H1 (cell line): ENCODE results near the gene CXCL16. TPM values are rescaled to one million over a fixed set of nuclear protein-coding genes. Genes with fewer than 3 reads are reported as not detected.

Source experiments
- BRCA1 ChIP-seq: IDR thresholded peaks from 2 replicates; pipeline ENCODE4 v1.6.1; 2012; ENCODE audit warnings: low read depth, low read length, improper control_type of control experiment
- CBX5 ChIP-seq: fragments of 300-800, 300-1000 bp; sonication (generic); IDR thresholded peaks from 2 replicates; pipeline ENCODE4 v1.7.1; 2016; ENCODE audit warnings: antibody characterized with exemption, low read length, low read depth
- CHD7 ChIP-seq: fragments of 300-600 bp; sonication (generic); IDR thresholded peaks from 2 replicates; pipeline ENCODE4 v1.7.1; 2012; ENCODE audit warnings: low read length, moderate library complexity, mild to moderate bottlenecking, inconsistent platforms; ENCODE audit not compliant: insufficient replicate concordance
- CREB1 ChIP-seq: IDR thresholded peaks from 2 replicates; pipeline ENCODE4 v1.6.1; 2012; ENCODE audit warnings: inconsistent platforms
- KDM4A ChIP-seq: IDR thresholded peaks from one replicate; pipeline ENCODE4 v1.7.1; 2012; ENCODE audit warnings: low read depth, mild to moderate bottlenecking, moderate library complexity, low read length, inconsistent platforms; ENCODE audit not compliant: severe bottlenecking
- RFX5 ChIP-seq: IDR thresholded peaks from 2 replicates; pipeline ENCODE4 v1.6.1; 2011; ENCODE audit warnings: low read depth, low read length, improper control_type of control experiment, borderline replicate concordance
- SIX5 ChIP-seq: IDR thresholded peaks from 2 replicates; pipeline ENCODE4 v1.6.1; 2011; ENCODE audit warnings: mild to moderate bottlenecking, low read depth, low read length
- SP1 ChIP-seq: IDR thresholded peaks from 2 replicates; pipeline ENCODE4 v1.6.1; 2011; ENCODE audit warnings: low read depth, low read length
- SP2 ChIP-seq: IDR thresholded peaks from 2 replicates; pipeline ENCODE4 v1.6.1; 2012; ENCODE audit warnings: mild to moderate bottlenecking, low read length, inconsistent platforms
- TEAD4 ChIP-seq: IDR thresholded peaks from 2 replicates; pipeline ENCODE4 v1.6.1; 2012; ENCODE audit warnings: low read depth, low read length, inconsistent platforms, mixed read lengths
- ZNF274 ChIP-seq: IDR thresholded peaks from 2 replicates; pipeline ENCODE4 v1.7.0; 2012; ENCODE audit warnings: low read length, borderline replicate concordance; ENCODE audit errors: extremely low read depth
- polyA plus RNA-seq, 7 experiments: library from polyadenylated mRNA; depleted of rRNA in 3 of 7; stranded (reverse) in 5 of 7; unstranded in 2 of 7; fragments of >200 nt in 5 of 7; fragments of 200-250 nt in 2 of 7; gene quantifications; 1 replicate in 5 of 7; 2 replicates in 1 of 7; 4 replicates in 1 of 7; pipeline versions ENCODE4 v1.2.1 to v1.2.3, GENCODE V29; 2011 to 2013; ENCODE audit warnings: missing spikeins in 2 of 7, mixed read lengths in 2 of 7
- total RNA-seq: library from RNA; stranded (reverse); fragmentation: NEBNext Ultra II Directional; extraction: Animal tissue kit (Norgen Biotek cat#: 25700); gene quantifications from 2 replicates; pipeline ENCODE4 v1.2.1, GENCODE V29; 2021

Gene CXCL16
- total and polyA plus RNA-seq, 2 of the 8 experiments (the other 6 are each of a cell fraction or from before 2014, with no cell fraction given): 3.5 to 4.8 TPM

- no peak for TF ChIP-seq CHD7
- no peak for TF ChIP-seq TEAD4
- TF ChIP-seq SIX5: no peak
- TF ChIP-seq KDM4A: no peak
- no peak for TF ChIP-seq SP1
- TF ChIP-seq RFX5: no peak
- TF ChIP-seq CBX5: no peak
- no peak for TF ChIP-seq CREB1
- TF ChIP-seq BRCA1: no peak
- TF ChIP-seq SP2: no peak
- no peak for TF ChIP-seq ZNF274
Measured at GRCh38 chr17:4715063-4715744, 24.5 kb downstream of the CXCL16 start (continued).
